Large intestine (tissue), 3 donors: ENCODE data around the gene DET1. TPM values are rescaled to one million over a fixed set of nuclear protein-coding genes. Genes with fewer than 3 reads are reported as not detected.
"Not testable (repeated sequence)": the region's sequence is repeated elsewhere in the genome, so short reads cannot be mapped to it uniquely, and the experiment has no call there.

Experiments
- DNase-seq, 2 donors: peaks; one replicate each; pipeline versions ENCODE4 v3.0.0 to v3.0.0-alpha.2; 2013
- H3K27ac ChIP-seq: one replicate; pipeline ENCODE4 v1.5.1; 2013; ENCODE audit warnings: low read length
- H3K27me3 ChIP-seq: 2 replicates; pipeline ENCODE4 v1.6.1; 2013; ENCODE audit warnings: low read length; ENCODE audit not compliant: control insufficient read depth, insufficient read depth
- H3K36me3 ChIP-seq: 2 replicates; pipeline ENCODE4 v1.6.1; 2013; ENCODE audit warnings: low read length; ENCODE audit not compliant: control insufficient read depth, insufficient read depth
- H3K4me1 ChIP-seq: one replicate; pipeline ENCODE4 v1.6.1; 2013; ENCODE audit warnings: low read length; ENCODE audit not compliant: control insufficient read depth, insufficient read depth
- H3K4me3 ChIP-seq: one replicate; pipeline ENCODE4 v1.5.1; 2013; ENCODE audit warnings: low read length
- H3K9me3 ChIP-seq: one replicate; pipeline ENCODE4 v1.6.1; 2013; ENCODE audit warnings: mild to moderate bottlenecking, low read depth, low read length, moderate library complexity; ENCODE audit not compliant: control insufficient read depth
- WGBS: methylation state at CpG from one replicate; pipeline ENCODE4 v1.1.5; 2013; ENCODE audit warnings: low lambda C conversion rate; ENCODE audit not compliant: insufficient coverage; 5-methylcytosine and 5-hydroxymethylcytosine counted together
- polyA plus RNA-seq: library from polyadenylated mRNA; unstranded; fragments of 120-200 nt; gene quantifications from one replicate; pipeline ENCODE4 v1.2.1, GENCODE V29; 2013

The DET1 gene
- polyA plus RNA-seq, 1 donor: 12.1 TPM

DNA sequence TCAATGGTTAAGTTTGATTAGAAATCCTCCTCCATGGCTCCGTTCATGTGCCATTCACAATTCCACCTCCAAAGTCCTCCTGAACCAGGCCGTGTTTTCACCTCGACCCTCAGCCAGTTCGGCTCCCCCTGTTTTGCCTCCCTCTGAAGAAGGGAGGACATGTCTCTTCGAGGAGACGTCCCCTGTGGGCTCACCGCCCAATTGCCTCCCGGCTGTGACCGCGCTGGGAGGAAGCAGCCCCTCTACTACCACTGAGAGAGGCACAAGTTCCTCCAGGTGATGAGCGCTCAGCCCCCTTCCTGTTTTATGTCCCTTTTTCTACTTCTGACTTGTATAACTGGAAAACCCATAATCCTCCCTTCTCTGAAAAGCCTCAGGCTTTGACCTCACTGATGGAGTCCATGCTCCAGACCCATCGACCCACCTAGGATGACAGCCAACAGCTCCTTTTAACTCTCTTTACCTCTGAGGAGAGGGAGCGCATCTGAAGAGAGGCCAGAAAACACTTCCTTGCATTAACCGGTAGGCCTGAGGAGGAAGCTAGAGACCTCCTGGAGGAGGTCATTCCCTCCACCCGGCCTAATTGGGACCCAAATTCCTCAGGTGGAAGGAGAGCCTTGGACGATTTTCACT is 4.7 kb downstream of the DET1 start:
- WGBS: no CpG with 5 or more reads among the region's 16 CpGs
- Histone ChIP-seq H3K27me3 (no peaks in the 10 kb centered on the region), H3K27ac (no peak overlapping the region), H3K36me3 (peaks cover 8% of the 10 kb centered on the region), H3K9me3 (no peaks in the 10 kb centered on the region), H3K4me3 (no peak overlapping the region), H3K4me1 (no peaks in the 10 kb centered on the region)
- no peak for DNase-seq

DNA sequence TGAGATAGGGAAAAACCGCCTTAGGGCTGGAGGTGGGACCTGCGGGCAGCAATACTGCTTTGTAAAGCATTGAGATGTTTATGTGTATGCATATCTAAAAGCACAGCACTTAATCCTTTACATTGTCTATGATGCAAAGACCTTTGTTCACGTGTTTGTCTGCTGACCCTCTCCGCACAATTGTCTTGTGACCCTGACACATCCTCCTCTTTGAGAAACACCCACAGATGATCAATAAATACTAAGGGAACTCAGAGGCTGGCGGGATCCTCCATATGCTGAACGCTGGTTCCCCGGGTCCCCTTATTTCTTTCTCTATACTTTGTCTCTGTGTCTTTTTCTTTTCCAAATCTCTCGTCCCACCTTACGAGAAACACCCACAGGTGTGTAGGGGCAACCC is 5.4 kb downstream of the DET1 start:
- whole genome bisulfite sequencing: no CpG with 5 or more reads among the region's 9 CpGs
- not testable (repeated sequence) for DNase-seq, H3K27ac ChIP-seq, H3K27me3 ChIP-seq, H3K4me1 ChIP-seq, H3K4me3 ChIP-seq, H3K36me3 ChIP-seq, H3K9me3 ChIP-seq

DNA sequence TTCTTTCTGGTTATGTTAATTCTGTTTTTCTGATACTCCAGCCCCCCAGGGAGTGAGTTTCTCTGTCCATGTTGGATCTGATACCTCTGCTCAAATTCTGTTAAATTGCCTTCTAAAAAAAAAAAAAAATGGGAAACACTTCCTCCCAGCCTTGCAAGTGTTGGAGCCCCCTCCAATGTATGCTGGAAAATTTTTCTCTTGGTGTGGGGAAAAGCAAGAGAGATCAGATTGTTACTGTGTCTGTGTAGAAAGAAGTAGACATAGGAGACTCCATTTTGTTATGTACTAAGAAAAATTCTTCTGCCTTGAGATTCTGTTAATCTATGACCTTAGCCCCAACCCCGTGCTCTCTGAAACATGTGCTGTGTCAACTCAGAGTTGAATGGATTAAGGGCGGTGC is 6.1 kb downstream of the DET1 start:
- H3K9me3 ChIP-seq, H3K36me3 ChIP-seq, H3K27me3 ChIP-seq, H3K4me1 ChIP-seq, H3K4me3 ChIP-seq, H3K27ac ChIP-seq, DNase-seq: not testable (repeated sequence)
- no CpG with 5 or more reads among the region's 2 CpGs for WGBS

DNA sequence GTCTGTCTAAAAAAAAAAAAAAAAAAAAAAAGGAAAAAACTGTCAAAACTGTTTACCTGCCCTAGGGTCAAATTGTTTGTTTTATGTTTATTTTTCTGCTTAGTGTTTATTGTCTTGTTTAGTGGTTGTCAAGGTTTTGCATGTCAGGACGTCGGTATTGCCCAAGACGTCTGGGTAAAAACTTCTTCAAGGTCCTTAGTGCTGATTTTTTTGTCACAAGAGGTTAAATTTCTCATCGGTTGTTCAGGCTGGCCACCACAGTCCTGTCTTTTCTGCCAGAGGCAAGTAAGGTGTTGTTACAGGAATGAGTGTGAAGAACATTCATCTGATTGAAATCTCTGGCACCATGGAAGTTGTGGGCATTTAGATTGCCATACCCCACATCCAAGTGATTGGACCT is 7.0 kb downstream of the DET1 start:
- Histone ChIP-seq H3K4me3 (no peak overlapping the region), H3K27me3 (no peaks in the 10 kb centered on the region), H3K27ac (no peak overlapping the region), H3K9me3 (no peaks in the 10 kb centered on the region), H3K36me3 (peaks cover 5% of the 10 kb centered on the region), H3K4me1 (no peaks in the 10 kb centered on the region)
- DNase-seq: no peak
- no CpG with 5 or more reads among the region's 4 CpGs for WGBS

DNA sequence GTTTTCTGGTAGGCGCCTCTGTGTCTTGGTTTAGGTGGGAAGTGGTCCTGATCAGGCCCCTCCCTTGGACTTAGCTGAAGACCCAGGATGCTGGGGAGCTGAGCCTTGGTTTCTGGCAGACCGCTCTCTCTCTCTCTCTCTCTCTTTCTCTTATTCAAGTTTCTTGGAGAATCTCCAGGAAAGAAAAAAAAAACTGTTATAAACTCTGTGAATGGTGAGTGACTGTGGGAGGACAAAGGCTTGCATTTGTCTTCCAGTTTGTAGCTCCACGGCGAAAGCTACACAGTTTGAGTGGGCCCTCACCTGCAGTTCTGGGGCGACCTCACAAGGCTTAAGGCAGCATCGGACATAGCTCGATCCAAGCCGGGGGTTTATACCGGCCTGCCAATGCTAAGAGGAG is 7.5 kb downstream of the DET1 start:
- Histone ChIP-seq H3K27ac (no peak overlapping the region), H3K9me3 (no peaks in the 10 kb centered on the region), H3K36me3 (peaks cover 3% of the 10 kb centered on the region), H3K4me3 (no peak overlapping the region), H3K4me1 (no peaks in the 10 kb centered on the region), H3K27me3 (no peaks in the 10 kb centered on the region)
- WGBS: 60% methylated on average over 1 of the region's 9 CpGs
- DNase-seq: no peak

DNA sequence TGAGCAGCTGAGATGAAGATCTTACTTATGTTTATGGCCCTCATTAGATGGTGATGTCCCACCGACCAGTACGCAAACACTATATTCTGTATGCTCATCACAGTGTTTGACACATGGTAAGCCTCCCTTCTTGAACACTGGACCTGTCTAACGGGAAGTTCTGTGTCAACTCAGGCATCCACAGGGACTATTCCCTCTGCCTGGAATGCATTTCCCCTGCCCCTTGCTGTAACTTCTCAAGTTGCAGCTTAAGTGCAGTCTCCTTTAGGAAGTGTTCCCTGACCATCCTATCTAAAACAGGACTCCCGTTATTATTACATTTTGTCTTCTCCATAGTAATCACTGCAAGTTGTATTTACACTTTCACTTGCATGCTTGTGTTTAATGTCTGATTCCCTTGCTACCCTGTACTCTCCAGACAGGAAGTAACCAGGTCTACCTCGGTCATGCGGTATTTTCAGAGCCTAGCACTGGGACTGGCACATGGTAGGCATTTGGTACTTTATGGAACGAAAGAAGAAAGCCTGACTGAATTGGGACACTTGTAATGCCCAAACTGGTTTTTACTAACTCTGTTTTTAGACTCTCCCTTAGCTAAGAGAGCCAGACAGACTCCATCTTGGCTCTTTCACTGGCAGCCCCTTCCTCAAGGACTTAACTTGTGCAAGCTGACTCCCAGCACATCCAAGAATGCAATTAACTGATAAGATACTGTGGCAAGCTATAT is 8.7 kb downstream of the DET1 start:
- Histone ChIP-seq H3K27me3 (no peaks in the 10 kb centered on the region), H3K4me3 (no peak overlapping the region), H3K4me1 (no peaks in the 10 kb centered on the region), H3K36me3 (peaks cover 3% of the 10 kb centered on the region), H3K9me3 (no peaks in the 10 kb centered on the region), H3K27ac (no peak overlapping the region)
- 29% methylated on average over 1 of the region's 7 CpGs for WGBS
- no peak for DNase-seq

DNA sequence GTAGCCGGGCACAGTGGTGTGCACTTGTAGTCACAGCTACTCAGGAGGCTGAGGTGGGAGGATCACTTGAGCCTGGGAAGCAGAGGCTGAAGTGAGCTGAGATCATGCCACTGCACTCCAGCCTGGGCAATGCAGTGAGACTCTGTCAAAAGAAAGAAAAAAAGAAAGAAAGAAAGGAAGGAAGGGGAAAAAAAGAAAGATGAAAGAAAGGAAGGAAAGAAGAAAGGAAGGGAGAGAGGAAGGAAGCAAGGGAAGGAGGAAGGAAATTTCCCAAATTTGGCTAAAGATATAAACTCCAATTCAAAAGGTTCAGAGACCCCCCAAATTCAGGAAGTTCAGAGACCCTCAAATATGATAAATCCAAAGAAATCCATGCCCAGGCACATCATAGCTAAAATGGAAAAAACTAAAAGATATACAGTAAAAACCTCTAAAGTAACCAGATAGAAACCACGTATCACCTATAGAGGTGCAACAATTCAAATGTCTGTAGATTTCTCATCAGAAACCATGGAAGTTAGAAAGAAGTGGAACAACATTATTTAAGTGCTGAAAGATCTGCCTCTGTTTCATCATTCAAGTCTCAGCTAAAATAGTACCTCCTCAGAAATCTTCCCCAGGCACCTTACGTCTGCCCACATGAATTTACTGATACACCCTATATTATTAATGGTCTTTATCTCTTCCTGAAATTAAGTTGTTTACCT is 10.7 kb downstream of the DET1 start:
- H3K36me3 ChIP-seq: peaks cover 10% of the 10 kb centered on the region
- DNase-seq: no peak
- no peaks in the 10 kb centered on the region for H3K27me3 ChIP-seq
- H3K27ac ChIP-seq: no peak overlapping the region
- no peaks in the 10 kb centered on the region for H3K9me3 ChIP-seq
- WGBS: 100% methylated on average over 1 of the region's 3 CpGs
- no peak overlapping the region for H3K4me3 ChIP-seq
- H3K4me1 ChIP-seq: no peaks in the 10 kb centered on the region

DNA sequence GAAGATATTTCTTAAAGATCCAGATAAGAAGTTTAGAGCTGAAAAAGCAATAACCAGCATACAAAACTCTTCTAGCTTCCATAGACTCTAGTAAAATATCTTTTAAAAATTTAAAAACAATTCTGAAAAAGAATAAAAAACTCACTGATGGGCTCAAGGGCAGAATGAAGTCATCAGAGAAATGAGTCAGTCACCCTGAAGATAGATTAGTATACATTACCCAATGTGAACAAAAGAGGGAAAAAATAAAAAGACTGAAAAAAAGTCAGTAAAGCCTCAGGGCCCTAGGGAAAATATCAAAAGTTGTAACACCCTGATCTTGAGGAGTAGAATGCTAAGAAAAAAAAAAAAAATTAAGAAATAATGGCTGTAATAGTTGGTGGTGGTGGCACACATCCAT is 11.4 kb downstream of the DET1 start:
- Histone ChIP-seq H3K27ac (no peak overlapping the region), H3K9me3 (no peaks in the 10 kb centered on the region)
- no peak for DNase-seq

DNA sequence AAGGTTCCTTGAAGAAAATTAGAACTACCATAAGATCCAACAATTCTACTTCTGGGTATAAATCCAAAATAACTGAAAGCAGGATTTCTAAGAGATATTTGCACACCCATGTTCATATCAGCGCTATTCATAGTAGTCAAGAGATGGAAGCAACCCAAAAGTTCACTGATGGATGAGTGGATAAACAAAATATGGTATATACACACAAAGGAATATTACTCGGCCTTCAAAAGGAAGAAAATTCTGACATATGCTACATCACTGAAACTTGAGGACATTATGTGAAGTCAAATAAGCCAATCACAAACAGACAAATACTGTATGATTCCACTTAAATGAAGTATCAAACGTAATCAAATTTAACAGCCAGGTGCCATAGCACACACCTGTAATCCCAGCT is 13.1 kb downstream of the DET1 start:
- H3K4me3 ChIP-seq: no peak overlapping the region
- H3K4me1 ChIP-seq: no peaks in the 10 kb centered on the region
- peaks cover 27% of the 10 kb centered on the region for H3K36me3 ChIP-seq
- H3K27me3 ChIP-seq: no peaks in the 10 kb centered on the region
- 100% methylated on average over 2 of the region's 3 CpGs for WGBS
- H3K27ac ChIP-seq: no peak overlapping the region
- no peaks in the 10 kb centered on the region for H3K9me3 ChIP-seq
- DNase-seq: no peak

More for the DNA sequence above, 11.4 kb downstream of the DET1 start:
- Histone ChIP-seq H3K27me3 (no peaks in the 10 kb centered on the region), H3K4me1 (no peaks in the 10 kb centered on the region), H3K36me3 (peaks cover 16% of the 10 kb centered on the region), H3K4me3 (no peak overlapping the region)

DNA sequence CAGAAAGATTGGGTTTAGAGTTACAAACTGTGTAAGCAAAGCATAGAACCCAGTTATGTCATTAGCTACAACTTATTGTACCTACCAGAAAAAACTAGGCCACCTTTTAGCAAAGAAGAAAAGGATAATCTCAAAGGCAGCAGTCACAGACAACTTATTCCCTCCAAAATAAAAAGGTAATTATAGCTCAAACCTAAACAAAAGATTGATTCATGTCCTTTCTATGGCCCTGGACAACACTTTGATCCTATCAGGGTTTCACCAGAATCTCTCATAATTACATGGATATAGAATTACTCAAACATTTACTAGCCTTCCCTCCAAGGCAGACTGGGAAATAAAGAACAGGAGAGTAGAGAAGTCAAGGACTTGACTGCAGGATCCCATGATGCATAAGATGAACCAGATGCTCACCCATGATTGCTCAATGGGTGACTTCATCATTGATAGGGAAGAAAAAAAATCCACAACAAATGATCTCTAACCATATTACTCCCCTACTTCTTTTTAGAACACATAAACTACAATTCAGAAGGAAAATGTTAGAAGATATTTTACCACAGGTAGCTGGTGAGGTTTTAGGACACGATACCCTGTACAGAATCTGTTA is 17.4 kb downstream of the DET1 start:
- Histone ChIP-seq H3K27me3 (no peaks in the 10 kb centered on the region), H3K27ac (no peak overlapping the region), H3K36me3 (peaks cover 54% of the 10 kb centered on the region), H3K4me3 (no peak overlapping the region), H3K9me3 (peaks cover 2% of the 10 kb centered on the region), H3K4me1 (no peaks in the 10 kb centered on the region)
- WGBS: no CpG with 5 or more reads among the region's 1 CpG
- DNase-seq: no peak
